Activated CD8-positive, alpha-beta T cell treated with anti-CD3 and anti-CD28 coated beads, Interleukin-2, amount 10 ng/mL, durations not matched to agents 7 days and 5 days (primary cell): Measurements from ENCODE around the gene VAC14. TPM values are rescaled to one million over a fixed set of nuclear protein-coding genes. Genes with fewer than 3 reads are reported as not detected.

Experiments
- ATAC-seq: fragments of 150-1000 bp; cut with Tn5 transposase; one replicate; pipeline ENCODE4 v1.10.0; 2021; ENCODE audit warnings: moderate library complexity
- CTCF ChIA-PET: fragments of 350-600 bp; sonication (Branson Sonifier 250); formaldehyde crosslinking; loops from one replicate; lab custom pipeline; 2021; ENCODE audit warnings: antibody characterized with exemption; lab: Charles Lee
- POLR2A ChIA-PET: fragments of 350-600 bp; sonication (Branson Sonifier 250); formaldehyde crosslinking; loops from one replicate; lab custom pipeline; 2021; ENCODE audit warnings: antibody characterized with exemption; lab: Charles Lee
- DNase-seq: peaks from one replicate; pipeline ENCODE4 v3.0.0-alpha.2; 2020
- H3K27ac Mint-ChIP-seq: one replicate; pipeline ENCODE4 v1.8.0; 2021; ENCODE audit warnings: mild to moderate bottlenecking, mixed read lengths
- H3K27me3 Mint-ChIP-seq: one replicate; pipeline ENCODE4 v1.8.0; 2021; ENCODE audit warnings: low read depth, mixed read lengths
- H3K36me3 Mint-ChIP-seq: one replicate; pipeline ENCODE4 v1.8.0; 2021; ENCODE audit warnings: low read depth, mixed read lengths
- H3K4me1 Mint-ChIP-seq: one replicate; pipeline ENCODE4 v1.8.0; 2021; ENCODE audit warnings: low read depth, mixed read lengths
- H3K4me3 Mint-ChIP-seq: one replicate; pipeline ENCODE4 v1.8.0; 2021; ENCODE audit warnings: mild to moderate bottlenecking, mixed read lengths
- H3K9me3 Mint-ChIP-seq: one replicate; pipeline ENCODE4 v1.8.0; 2022; ENCODE audit warnings: mixed read lengths; ENCODE audit not compliant: insufficient read depth
- total RNA-seq, 2 experiments: library from RNA; stranded (reverse); gene quantifications; one replicate each; pipeline ENCODE4 v1.2.3, GENCODE V29; 2021

The VAC14 gene
- total RNA-seq, 2 experiments from 2014 or later, result 35.2 to 37.9 TPM

DNA sequence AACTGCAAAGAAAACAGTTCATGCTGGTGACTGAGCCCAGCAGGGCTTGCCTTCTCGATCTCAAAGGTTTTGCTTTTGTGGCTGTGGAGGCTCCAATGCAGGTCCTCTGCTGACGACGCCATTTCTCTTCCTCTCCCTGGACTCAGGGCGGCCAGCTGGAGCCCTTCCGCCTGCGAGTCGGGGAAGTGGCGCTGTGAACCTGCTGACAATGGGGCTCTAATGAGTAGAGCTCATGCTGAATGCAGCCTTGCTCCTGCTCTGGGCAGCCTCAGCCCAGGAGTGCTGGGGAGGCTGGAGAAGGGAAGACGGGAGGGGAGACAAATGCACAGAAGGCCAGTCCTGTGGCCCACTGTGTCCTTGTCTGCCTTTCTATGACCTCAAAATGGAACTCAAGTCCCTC, 43.8 kb downstream of the VAC14 start:
- no peak for ATAC-seq
- no peak overlapping the region for H3K4me3 Mint-ChIP-seq
- H3K27me3 Mint-ChIP-seq, result no peaks in the 10 kb centered on the region
- H3K4me1 Mint-ChIP-seq, result peaks cover 2% of the 10 kb centered on the region
- CTCF ChIA-PET, result interaction anchor here (1.0 kb wide), 1 partner anchor 13 kb away, joined by 4 read pairs; no protein-coding TSS in a partner anchor
- POLR2A ChIA-PET, result interaction anchor here (1.5 kb wide), 1 partner anchor 20 kb away, joined by 4 read pairs; no protein-coding TSS in a partner anchor
- no peak for DNase-seq
- peaks cover 10% of the 10 kb centered on the region for H3K36me3 Mint-ChIP-seq
- no peaks in the 10 kb centered on the region for H3K9me3 Mint-ChIP-seq
- no peak overlapping the region for H3K27ac Mint-ChIP-seq

DNA sequence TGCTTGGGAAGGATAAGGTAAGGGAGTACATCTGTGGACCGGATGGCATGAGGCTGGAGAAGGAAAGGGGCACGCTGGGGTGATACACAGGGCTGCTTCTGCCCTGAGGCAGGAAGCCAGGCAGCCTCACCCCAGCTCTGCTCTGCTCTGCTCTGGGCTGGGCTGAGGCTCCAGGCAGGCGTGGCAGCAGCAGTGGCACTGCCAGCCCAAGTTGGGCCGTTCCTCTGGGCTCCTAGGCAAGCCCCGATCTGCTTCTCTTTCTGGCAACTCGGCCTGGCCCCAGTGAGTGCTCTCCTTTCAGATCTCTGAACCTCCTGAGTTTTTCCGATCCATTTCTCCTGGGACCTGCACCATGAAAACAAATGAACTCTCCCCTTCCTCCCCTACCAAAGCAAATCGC, 44.9 kb downstream of the VAC14 start:
- H3K27me3 Mint-ChIP-seq, result no peaks in the 10 kb centered on the region
- H3K9me3 Mint-ChIP-seq, result no peaks in the 10 kb centered on the region
- H3K27ac Mint-ChIP-seq, result no peak overlapping the region
- ATAC-seq (no peak), DNase-seq (no peak)
- H3K4me1 Mint-ChIP-seq, result peaks cover 7% of the 10 kb centered on the region
- CTCF ChIA-PET, result no interaction called here
- POLR2A ChIA-PET, result no interaction called here
- peaks cover 10% of the 10 kb centered on the region for H3K36me3 Mint-ChIP-seq
- H3K4me3 Mint-ChIP-seq, result no peak overlapping the region

DNA sequence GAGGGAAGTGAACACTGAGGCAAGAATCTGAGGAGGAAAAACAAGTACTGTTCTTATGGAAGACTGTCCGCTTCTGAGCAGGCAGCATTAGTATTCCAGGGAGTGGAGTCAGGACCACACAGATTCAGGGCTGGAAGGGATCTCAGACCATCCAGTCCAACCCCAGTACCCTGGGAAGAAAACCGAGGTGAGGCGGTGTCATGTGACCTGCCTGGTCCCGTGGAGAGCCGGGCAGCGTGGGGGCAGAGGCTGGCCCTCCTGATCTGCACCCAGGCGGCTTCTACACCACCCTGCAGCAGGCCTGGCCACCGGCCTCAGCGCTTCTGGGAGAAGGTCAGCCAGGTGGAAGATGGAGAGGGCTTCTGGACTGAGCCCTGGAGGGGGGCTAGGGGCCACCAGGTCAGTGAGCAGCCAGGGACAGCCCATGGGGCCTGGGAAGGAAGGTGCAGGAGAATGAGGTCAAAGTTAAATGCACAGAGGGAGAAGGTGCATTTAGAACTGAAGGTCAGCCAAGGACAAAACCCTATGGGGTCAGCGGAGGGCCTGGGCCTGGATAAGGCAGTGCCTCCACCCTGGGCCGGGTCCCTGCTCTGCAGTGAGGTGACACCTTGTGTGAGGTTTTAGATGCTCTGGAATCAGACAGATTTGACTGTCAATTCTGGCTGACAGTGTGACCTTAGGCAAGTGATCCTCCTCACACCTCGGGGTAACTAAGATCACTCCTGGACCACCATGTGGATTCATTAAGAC, 45.9 kb downstream of the VAC14 start:
- no peak overlapping the region for H3K4me3 Mint-ChIP-seq
- ATAC-seq (no peak), DNase-seq (no peak)
- H3K4me1 Mint-ChIP-seq, result peaks cover 15% of the 10 kb centered on the region
- POLR2A ChIA-PET, result no interaction called here
- H3K9me3 Mint-ChIP-seq, result no peaks in the 10 kb centered on the region
- CTCF ChIA-PET, result no interaction called here
- H3K27ac Mint-ChIP-seq, result no peak overlapping the region
- H3K27me3 Mint-ChIP-seq, result no peaks in the 10 kb centered on the region
- peaks cover 10% of the 10 kb centered on the region for H3K36me3 Mint-ChIP-seq

DNA sequence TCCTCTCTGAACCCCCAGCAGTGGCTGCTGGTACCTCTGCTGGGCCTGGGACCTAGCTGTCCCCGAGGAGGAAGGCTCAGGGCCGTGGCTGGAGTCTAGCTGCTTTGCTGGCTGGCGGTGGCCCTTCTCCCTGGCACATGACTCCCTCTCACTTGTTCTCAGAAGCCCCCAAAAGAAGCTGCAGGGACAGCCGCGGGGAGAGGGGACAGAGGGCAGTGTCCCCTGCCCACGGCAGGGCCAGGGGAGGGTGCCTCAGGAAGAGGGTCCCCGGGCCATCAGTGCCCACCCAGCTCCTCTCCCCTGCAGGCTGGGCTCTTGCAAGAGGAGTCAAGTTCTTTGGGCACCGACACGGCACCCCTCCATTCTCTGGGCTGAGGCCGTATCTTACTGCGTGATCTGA, 46.6 kb downstream of the VAC14 start:
- no peak overlapping the region for H3K4me3 Mint-ChIP-seq
- no peak for ATAC-seq
- POLR2A ChIA-PET, result no interaction called here

DNA sequence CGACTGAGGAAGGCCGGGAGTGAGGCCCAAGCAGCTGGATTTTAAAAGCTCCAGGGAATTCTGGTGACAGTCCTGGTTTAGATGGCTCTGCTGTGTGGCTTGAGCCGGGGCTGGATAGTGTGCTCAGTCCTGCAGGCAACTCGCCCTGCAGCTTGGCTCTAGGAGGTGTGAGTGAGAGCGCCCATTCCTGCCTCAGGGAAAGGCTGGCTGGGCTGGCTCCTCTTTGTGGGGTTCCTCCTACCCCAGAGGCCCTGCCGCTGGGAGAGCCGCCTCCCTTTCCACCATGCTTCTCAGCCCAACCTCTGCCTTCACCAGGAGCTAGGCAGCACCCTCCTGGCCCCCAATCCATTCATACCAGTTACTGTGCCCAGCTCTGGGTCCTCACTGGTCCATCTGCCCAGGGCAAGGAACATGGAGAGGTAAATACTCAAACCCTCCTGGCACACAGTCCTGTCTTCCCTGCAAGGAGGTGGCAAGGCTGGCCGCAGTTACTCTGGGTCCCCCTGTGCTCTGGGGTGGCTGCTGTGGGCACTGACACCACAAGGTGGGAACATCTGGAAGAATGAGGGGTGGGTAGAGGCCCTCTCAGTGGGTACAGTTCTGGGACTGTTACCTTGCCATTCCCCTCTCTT, 47.1 kb downstream of the VAC14 start:
- Mint-ChIP-seq H3K9me3 (no peaks in the 10 kb centered on the region), H3K4me3 (no peak overlapping the region), H3K27ac (no peak overlapping the region), H3K27me3 (no peaks in the 10 kb centered on the region), H3K36me3 (peaks cover 6% of the 10 kb centered on the region), H3K4me1 (peaks cover 20% of the 10 kb centered on the region)
- ATAC-seq, result no peak
- POLR2A ChIA-PET, result interaction anchor here (0.6 kb wide), 1 partner anchor 40 kb away, joined by 3 read pairs; no protein-coding TSS in a partner anchor
- DNase-seq, result no peak
- CTCF ChIA-PET, result interaction anchor here (1.2 kb wide), 1 partner anchor 16 kb away, joined by 3 read pairs; no protein-coding TSS in a partner anchor

More for the DNA sequence above, 46.6 kb downstream of the VAC14 start:
- Mint-ChIP-seq H3K27me3 (no peaks in the 10 kb centered on the region), H3K9me3 (no peaks in the 10 kb centered on the region), H3K27ac (no peak overlapping the region), H3K36me3 (peaks cover 10% of the 10 kb centered on the region), H3K4me1 (peaks cover 16% of the 10 kb centered on the region)
- CTCF ChIA-PET, result interaction anchor here (1.2 kb wide), 1 partner anchor 16 kb away, joined by 3 read pairs; no protein-coding TSS in a partner anchor
- no peak for DNase-seq

DNA sequence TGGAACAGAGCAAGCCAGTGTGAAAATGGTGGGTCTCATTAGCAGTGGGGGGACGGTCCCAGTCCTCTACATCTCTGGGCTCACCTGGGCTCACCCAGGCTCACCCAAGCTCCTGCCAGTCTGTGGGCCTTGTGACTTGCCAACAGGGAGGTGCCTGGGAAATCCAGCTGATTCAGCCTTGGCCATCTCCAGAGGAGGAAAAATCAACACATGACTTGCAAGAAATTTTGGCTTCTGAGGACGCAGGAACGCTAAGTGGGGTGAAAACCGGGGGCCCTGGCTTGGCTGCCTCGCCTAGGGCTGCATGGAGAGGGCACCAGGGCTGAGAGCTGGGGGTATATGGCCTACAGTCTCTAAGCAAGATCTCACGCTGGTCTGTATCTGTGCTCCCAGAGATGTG, 47.7 kb downstream of the VAC14 start:
- no peak overlapping the region for H3K27ac Mint-ChIP-seq
- no peaks in the 10 kb centered on the region for H3K27me3 Mint-ChIP-seq
- H3K4me3 Mint-ChIP-seq, result no peak overlapping the region
- ATAC-seq (no peak), DNase-seq (no peak)
- H3K9me3 Mint-ChIP-seq, result no peaks in the 10 kb centered on the region
- H3K36me3 Mint-ChIP-seq, result peaks cover 5% of the 10 kb centered on the region
- peaks cover 22% of the 10 kb centered on the region for H3K4me1 Mint-ChIP-seq
- ChIA-PET CTCF (interaction anchor here (1.1 to 5.4 kb wide), 3 partner anchors 16 to 17 kb away, joined by 3 to 23 read pairs (median 3); no protein-coding TSS in a partner anchor), POLR2A (interaction anchor here (0.6 kb wide), 1 partner anchor 39 kb away, joined by 3 read pairs; no protein-coding TSS in a partner anchor)

DNA sequence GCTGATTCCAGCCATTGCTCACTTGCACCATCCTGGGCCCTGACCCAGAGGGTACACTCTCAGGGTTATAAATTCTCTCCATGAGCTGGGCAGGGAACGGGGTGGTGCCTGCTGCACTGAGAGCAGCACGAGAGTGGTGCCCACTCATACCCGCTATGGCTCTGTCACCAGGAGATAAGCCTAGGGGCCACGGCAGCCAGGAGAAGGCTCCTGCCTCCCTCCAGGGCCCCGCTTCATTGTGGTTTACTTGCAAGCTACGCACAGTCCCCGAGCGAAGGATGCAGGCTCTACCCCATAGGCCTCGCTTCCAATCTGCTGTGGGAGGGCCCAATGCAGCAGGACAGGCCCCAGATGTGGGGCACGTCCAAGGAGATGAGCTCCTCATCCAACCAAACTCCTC, 48.5 kb downstream of the VAC14 start:
- Mint-ChIP-seq H3K27ac (peak overlapping the region; percentile 27), H3K4me3 (no peak overlapping the region), H3K4me1 (peaks cover 30% of the 10 kb centered on the region), H3K9me3 (no peaks in the 10 kb centered on the region), H3K36me3 (peaks cover 7% of the 10 kb centered on the region), H3K27me3 (no peaks in the 10 kb centered on the region)
- ChIA-PET POLR2A (interaction anchor here (1.8 kb wide), 1 partner anchor 15 kb away, joined by 6 read pairs; no protein-coding TSS in a partner anchor), CTCF (interaction anchor here (1.1 to 5.4 kb wide), 2 partner anchors 15 to 18 kb away, joined by 3 to 23 read pairs; no protein-coding TSS in a partner anchor)
- ATAC-seq, result no peak
- no peak for DNase-seq

DNA sequence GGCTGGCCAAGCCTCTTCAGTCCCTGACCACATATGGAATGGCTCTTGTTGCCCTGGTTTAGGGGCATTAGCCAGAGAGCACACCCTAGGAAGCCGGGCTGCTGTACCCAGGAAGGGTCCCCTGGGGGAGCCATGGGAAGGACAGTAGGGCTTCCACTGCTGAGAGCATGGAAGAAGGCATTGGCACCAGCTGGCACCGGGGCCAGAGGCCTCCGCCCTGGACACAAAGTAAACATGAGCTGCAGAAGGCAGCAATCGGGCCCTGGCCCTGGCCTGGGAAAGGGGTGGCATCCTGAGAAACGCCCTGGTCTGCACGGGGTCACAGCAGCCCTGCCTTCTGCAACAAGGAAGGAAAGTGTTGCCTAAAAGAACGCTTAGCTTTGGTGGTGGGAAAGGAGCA, 49.4 kb downstream of the VAC14 start:
- ATAC-seq, result no peak
- Mint-ChIP-seq H3K4me1 (peaks cover 38% of the 10 kb centered on the region), H3K27me3 (no peaks in the 10 kb centered on the region), H3K27ac (no peak overlapping the region), H3K36me3 (peaks cover 11% of the 10 kb centered on the region), H3K9me3 (no peaks in the 10 kb centered on the region), H3K4me3 (no peak overlapping the region)
- ChIA-PET POLR2A (interaction anchor here (1.1 to 1.8 kb wide), 2 partner anchors 14 to 16 kb away, joined by 4 to 6 read pairs; no protein-coding TSS in a partner anchor), CTCF (interaction anchor here (1.1 to 5.4 kb wide), 2 partner anchors 19 to 661 kb away, joined by 3 to 23 read pairs; no protein-coding TSS in a partner anchor)
- DNase-seq, result no peak

DNA sequence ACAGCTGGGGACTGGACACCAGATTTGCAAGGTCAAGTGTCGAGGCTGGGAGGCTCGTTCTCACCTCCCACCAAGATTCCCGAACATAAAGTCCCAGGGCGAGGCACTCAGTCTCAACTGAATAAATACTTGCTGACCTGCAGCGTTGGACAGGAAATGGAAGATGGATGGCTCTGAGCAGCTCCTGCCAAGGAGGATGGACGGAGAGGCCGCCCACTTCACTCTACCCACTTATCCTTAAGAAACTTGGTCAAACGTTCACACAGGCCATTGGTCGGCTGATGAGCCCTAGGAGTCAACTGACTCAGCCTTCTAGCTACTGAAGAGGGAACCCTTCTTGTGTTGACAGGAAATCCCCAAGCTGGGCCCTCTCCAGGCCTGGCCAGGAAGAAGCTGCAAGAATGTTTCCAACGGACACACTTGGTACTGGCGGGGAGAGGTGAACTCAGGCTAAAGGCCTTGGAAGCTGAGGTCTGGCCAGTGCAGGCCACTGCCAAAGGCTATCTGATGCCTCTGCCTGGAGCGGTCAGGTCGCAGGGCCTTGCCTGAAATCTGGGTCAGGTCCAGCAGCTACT, 50.0 kb downstream of the VAC14 start:
- Mint-ChIP-seq H3K27ac (no peak overlapping the region), H3K36me3 (peaks cover 14% of the 10 kb centered on the region), H3K4me1 (peaks cover 45% of the 10 kb centered on the region), H3K9me3 (no peaks in the 10 kb centered on the region), H3K27me3 (no peaks in the 10 kb centered on the region), H3K4me3 (no peak overlapping the region)
- DNase-seq (no peak), ATAC-seq (no peak)
- ChIA-PET POLR2A (interaction anchor here (1.0 to 1.8 kb wide), 4 partner anchors 11 to 20 kb away, joined by 3 to 6 read pairs (median 4); no protein-coding TSS in a partner anchor), CTCF (interaction anchor here (1.1 to 5.4 kb wide), 2 partner anchors 20 to 662 kb away, joined by 3 to 23 read pairs; no protein-coding TSS in a partner anchor)

DNA sequence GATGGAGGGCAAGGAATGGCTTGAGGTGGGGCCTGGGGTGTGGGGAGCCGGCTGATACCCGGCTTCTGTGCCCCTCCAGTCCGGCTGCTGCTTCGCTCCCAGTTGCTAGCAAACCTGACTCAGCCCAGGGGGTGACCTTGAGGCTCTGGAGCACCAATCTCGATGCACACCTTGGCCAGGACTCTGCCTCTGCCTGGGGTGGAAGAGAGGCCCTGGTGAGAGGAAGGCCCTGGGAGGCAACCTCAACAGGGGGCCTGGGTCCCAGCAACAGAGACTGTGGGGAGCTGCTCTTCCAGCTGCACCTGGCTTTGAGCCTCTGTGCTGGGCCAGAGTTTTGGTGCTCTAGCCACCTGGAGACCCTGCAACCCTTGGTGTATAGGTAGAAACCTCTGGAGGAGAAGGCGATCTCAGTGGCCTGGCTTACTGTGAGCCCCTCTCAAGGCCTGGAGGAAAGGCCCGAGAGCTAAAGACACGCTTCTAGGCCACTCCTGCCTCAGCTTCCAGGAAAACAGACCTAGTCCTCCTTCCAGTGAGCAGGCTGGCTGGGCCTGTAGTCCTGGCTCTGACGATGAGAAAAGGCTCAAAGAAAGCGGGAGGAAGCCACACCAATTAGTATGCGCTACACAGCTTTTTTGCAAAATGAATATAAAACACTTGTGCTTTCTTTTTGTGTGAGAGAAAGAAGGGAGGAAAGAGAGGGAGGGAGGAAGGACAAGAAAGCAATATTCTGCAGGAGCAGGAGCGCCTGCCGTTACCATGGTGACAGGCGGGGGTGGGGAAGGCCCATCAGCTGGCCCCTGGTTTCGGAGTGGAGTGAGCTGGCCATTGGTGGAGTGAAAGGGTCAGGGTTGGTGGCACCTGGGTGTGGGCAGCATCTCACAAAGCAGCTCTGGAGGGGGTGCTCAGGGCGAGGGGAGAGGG, 51.0 kb downstream of the VAC14 start:
- peaks cover 51% of the 10 kb centered on the region for H3K4me1 Mint-ChIP-seq
- ATAC-seq (no peak), DNase-seq (no peak)
- H3K27ac Mint-ChIP-seq, result no peak overlapping the region
- no peak overlapping the region for H3K4me3 Mint-ChIP-seq
- ChIA-PET POLR2A (interaction anchor here (1.0 to 1.5 kb wide), 4 partner anchors 11 to 21 kb away, joined by 3 read pairs; no protein-coding TSS in a partner anchor), CTCF (interaction anchor here (0.6 to 5.4 kb wide), 4 partner anchors 10 to 663 kb away, joined by 3 to 23 read pairs (median 5); no protein-coding TSS in a partner anchor)
- no peaks in the 10 kb centered on the region for H3K27me3 Mint-ChIP-seq
- peaks cover 14% of the 10 kb centered on the region for H3K36me3 Mint-ChIP-seq
- H3K9me3 Mint-ChIP-seq, result no peaks in the 10 kb centered on the region
